Measurements from ENCODE around the gene FBXL14.
"Not testable (repeated sequence)": the region's sequence is repeated elsewhere in the genome, so short reads cannot be mapped to it uniquely, and the experiment has no call there.

FBXL14 gene

DNA sequence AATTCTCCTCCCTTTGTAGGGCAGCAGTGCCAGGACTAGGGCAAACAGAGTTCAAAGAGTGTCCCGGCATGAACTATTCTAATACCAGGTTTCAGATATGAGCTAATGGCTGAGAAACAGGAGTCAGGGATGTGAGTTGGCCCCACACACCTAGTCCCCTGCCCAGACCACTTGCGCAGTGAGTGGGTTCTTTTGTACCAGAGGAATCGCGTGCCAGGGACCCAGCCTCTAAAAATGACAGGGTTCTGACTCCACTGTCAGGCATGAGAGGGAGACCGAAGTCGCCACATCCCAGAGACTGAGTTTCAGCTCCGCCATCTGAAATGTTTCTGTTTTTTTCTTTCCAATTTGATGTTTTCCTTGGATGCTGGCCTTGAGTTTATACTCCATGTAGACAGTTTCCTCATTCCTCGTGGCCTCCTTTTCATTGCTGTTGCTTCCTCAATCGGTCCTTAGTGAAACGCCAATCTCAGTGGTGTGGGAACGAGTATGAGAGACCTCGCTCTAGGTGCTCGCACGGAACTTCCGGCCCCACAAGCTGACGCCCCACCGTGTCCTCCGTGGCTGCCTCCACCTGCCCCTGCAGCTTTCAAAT is 31.5 kb downstream of the FBXL14 start:
- no peaks in the 10 kb centered on the region for H3K4me1 ChIP-seq
- no peak overlapping the region for H3K27ac ChIP-seq
- H3K36me3 ChIP-seq: no peaks in the 10 kb centered on the region
- no peaks in the 10 kb centered on the region for H3K27me3 ChIP-seq
- TF ChIP-seq Cebpa-rat (IDR thresholded peaks at IDR 0.05): no peak
- no peak overlapping the region for H3K9ac ChIP-seq
- no peaks in the 10 kb centered on the region for H3K9me3 ChIP-seq (replicated peaks in 1 of 11)
- H4K20me1 ChIP-seq: no peaks in the 10 kb centered on the region
- H3K4me3 ChIP-seq: no peak overlapping the region
- H3K4me2 ChIP-seq: no peak overlapping the region

- TF ChIP-seq Cebpa-rat (IDR thresholded peaks at IDR 0.05): no peak
These were observed 33.7 kb downstream of the FBXL14 start for GRCh38 chr12:1560704-1561103.

DNA sequence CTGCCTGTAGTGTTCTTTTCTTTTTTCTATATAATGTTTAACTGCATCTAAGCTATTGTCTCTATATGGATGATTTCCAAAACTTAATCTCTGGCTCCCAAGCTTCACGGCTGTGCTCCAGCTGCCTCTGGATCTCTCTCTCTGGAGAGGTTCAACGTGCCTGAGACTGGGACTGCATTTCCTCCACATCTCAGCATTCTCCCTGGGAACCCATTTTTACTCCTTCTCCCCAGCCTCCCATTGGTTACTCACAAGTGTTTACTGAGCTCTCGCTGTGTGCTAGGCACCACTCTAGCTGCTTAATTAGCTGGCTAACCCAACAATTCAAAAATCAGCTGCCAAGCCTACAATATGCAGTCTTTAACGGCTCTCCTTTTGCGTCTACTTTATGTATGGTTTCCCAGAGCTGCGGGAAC is 34.7 kb downstream of the FBXL14 start:
- no peak overlapping the region for H3K4me2 ChIP-seq
- H3K4me1 ChIP-seq: peaks cover 0 to 10% (median 5%) of the 10 kb centered on the region in 10 experiments; a peak in 11 of 20 replicates
- peaks cover 0 to 8% (median 0%) of the 10 kb centered on the region in 11 experiments; a peak in 2 of 22 replicates for H3K9me3 ChIP-seq (replicated peaks in 1 of 11)
- TF ChIP-seq Cebpa-rat (IDR thresholded peaks at IDR 0.05): no peak
- H3K4me3 ChIP-seq: no peak overlapping the region
- no peaks in the 10 kb centered on the region for H3K36me3 ChIP-seq
- H3K9ac ChIP-seq: no peak overlapping the region
- H3K27ac ChIP-seq: no peak overlapping the region
- no peaks in the 10 kb centered on the region for H4K20me1 ChIP-seq
- H3K27me3 ChIP-seq: no peaks in the 10 kb centered on the region

More at GRCh38 chr12:1560704-1561103, 33.7 kb downstream of the FBXL14 start:
- Histone ChIP-seq H3K9ac (no peak overlapping the region), H3K4me1 (no peaks in the 10 kb centered on the region; a peak in 1 of 20 replicates), H3K27ac (no peak overlapping the region), H3K4me3 (no peak overlapping the region), H4K20me1 (no peaks in the 10 kb centered on the region), H3K4me2 (no peak overlapping the region), H3K36me3 (no peaks in the 10 kb centered on the region), H3K9me3 (replicated peaks in 1 of 11) (peaks cover 0 to 8% (median 0%) of the 10 kb centered on the region in 11 experiments; a peak in 2 of 22 replicates), H3K27me3 (no peaks in the 10 kb centered on the region)

GRCh38 chr12:1558108-1558507 is 36.3 kb downstream of the FBXL14 start:
- H4K20me1 ChIP-seq; H3K9me3 ChIP-seq (replicated peaks in 1 of 11); H3K4me2 ChIP-seq; H3K4me3 ChIP-seq; H3K27ac ChIP-seq; H3K36me3 ChIP-seq; H3K27me3 ChIP-seq; H3K9ac ChIP-seq: not testable (repeated sequence)
- peaks cover 0 to 24% (median 15%) of the 10 kb centered on the region in 10 experiments; a peak in 13 of 20 replicates for H3K4me1 ChIP-seq

- H3K9ac ChIP-seq: 0 out of 22 replicates have a peak overlapping the region, but pooled peaks of 1 of the 11 experiments have one; percentile 16
- peak overlapping the region in 8 of 11 experiments; percentile 40 to 77 (median 57); a peak in 16 of 22 replicates for H3K4me2 ChIP-seq
- no peak overlapping the region for H3K4me3 ChIP-seq
These were observed 40.1 kb downstream of the FBXL14 start for GRCh38 chr12:1553987-1554982.

GRCh38 chr12:1553536-1553935 is 40.8 kb downstream of the FBXL14 start:
- Histone ChIP-seq H3K4me2 (peak overlapping the region in 5 of 11 experiments; percentile 40 to 77 (median 69); a peak in 7 of 22 replicates), H3K4me3 (no peak overlapping the region), H3K4me1 (peaks cover 0 to 26% (median 15%) of the 10 kb centered on the region in 10 experiments; a peak in 13 of 20 replicates), H3K36me3 (no peaks in the 10 kb centered on the region), H3K27ac (no peak overlapping the region), H3K27me3 (no peaks in the 10 kb centered on the region), H3K9me3 (replicated peaks in 1 of 11) (peaks cover 13 to 40% (median 24%) of the 10 kb centered on the region in 11 experiments; a peak in 21 of 22 replicates), H3K9ac (no peak overlapping the region), H4K20me1 (no peaks in the 10 kb centered on the region)
- no peak for TF ChIP-seq Cebpa-rat (IDR thresholded peaks at IDR 0.05)

More at GRCh38 chr12:1553987-1554982, 40.1 kb downstream of the FBXL14 start:
- no peak for TF ChIP-seq Cebpa-rat (IDR thresholded peaks at IDR 0.05)
- H3K9me3 ChIP-seq (replicated peaks in 1 of 11): peaks cover 9 to 32% (median 20%) of the 10 kb centered on the region in 11 experiments; a peak in 21 of 22 replicates
- H3K36me3 ChIP-seq: no peaks in the 10 kb centered on the region
- H3K27me3 ChIP-seq: no peaks in the 10 kb centered on the region
- peaks cover 0 to 26% (median 15%) of the 10 kb centered on the region in 10 experiments; a peak in 13 of 20 replicates for H3K4me1 ChIP-seq
- no peaks in the 10 kb centered on the region for H4K20me1 ChIP-seq
- no peak overlapping the region for H3K27ac ChIP-seq

GRCh38 chr12:1552911-1553491 is 41.4 kb downstream of the FBXL14 start:
- no peaks in the 10 kb centered on the region for H4K20me1 ChIP-seq
- H3K4me3 ChIP-seq: no peak overlapping the region
- no peak overlapping the region for H3K9ac ChIP-seq
- H3K9me3 ChIP-seq (replicated peaks in 1 of 11): peaks cover 13 to 43% (median 26%) of the 10 kb centered on the region in 11 experiments; a peak in 21 of 22 replicates
- H3K36me3 ChIP-seq: no peaks in the 10 kb centered on the region
- H3K27me3 ChIP-seq: no peaks in the 10 kb centered on the region
- H3K4me2 ChIP-seq: peak overlapping the region in 4 of 11 experiments; percentile 67 to 77 (median 71); a peak in 4 of 22 replicates
- TF ChIP-seq Cebpa-rat (IDR thresholded peaks at IDR 0.05): no peak
- H3K27ac ChIP-seq: no peak overlapping the region
- H3K4me1 ChIP-seq: peaks cover 0 to 26% (median 15%) of the 10 kb centered on the region in 10 experiments; a peak in 14 of 20 replicates

- Histone ChIP-seq H3K9ac (no peak overlapping the region), H3K4me2 (no peak overlapping the region), H3K4me1 (peaks cover 7 to 26% (median 15%) of the 10 kb centered on the region in 10 experiments; a peak in 17 of 20 replicates), H3K27me3 (no peaks in the 10 kb centered on the region), H3K4me3 (no peak overlapping the region), H3K36me3 (no peaks in the 10 kb centered on the region), H3K27ac (no peak overlapping the region), H4K20me1 (no peaks in the 10 kb centered on the region), H3K9me3 (replicated peaks in 1 of 11) (peaks cover 13 to 43% (median 26%) of the 10 kb centered on the region in 11 experiments; a peak in 21 of 22 replicates)
- TF ChIP-seq Cebpa-rat (IDR thresholded peaks at IDR 0.05): no peak
These were observed 42.2 kb downstream of the FBXL14 start for GRCh38 chr12:1552171-1552570.
